ENCODE results near the gene SHANK1.
"Not testable (repeated sequence)": the region's sequence is repeated elsewhere in the genome, so short reads cannot be mapped to it uniquely, and the experiment has no call there.

SHANK1 gene

DNA sequence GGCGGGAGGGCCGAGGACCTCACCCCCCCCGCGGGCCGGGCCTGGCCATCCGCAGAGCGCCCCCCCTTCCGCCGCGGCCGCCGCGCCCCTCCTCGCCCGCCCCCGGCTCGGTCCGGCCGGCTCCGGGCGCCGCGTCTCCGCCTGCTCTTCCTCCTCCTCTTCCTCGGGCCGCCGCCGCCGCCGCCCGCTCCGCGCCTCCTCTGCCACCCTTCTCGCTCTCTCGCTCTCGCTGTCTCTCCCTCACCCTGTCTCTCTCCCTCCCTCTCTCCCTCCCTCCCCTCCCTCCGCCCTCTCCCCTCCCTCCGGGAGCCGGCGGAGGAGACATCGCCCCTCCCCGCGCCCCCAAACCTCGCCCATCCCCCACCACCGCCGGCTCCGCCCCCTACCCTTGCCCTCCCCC lies at the start of gene SHANK1:
SHANK1 (minus strand) TSS at position 237 of the 400 bp plus-strand sequence. CDS start 2,883 bp downstream, outside the sequence.
- Histone ChIP-seq H2AFZ (ENCODE audit: low read depth, low read length) (no peak within 1 kb of the TSS), H3K4me2 (ENCODE audit: low read length) (no peak within 1 kb of the TSS), H3K9ac (ENCODE audit: low read length) (no peak within 1 kb of the TSS), H3K27ac (ENCODE audit: low read length) (no peak within 1 kb of the TSS), H3K9me3 (ENCODE audit: insufficient read depth, low read length) (no peaks in the 10 kb centered on the region), H3K36me3 (replicated peaks; ENCODE audit: low read depth, low read length) (no peaks in the 10 kb centered on the region), H3K27me3 (ENCODE audit: low read depth, low read length) (peaks cover 8% of the 10 kb centered on the region), H3K4me3 (ENCODE audit: low read length) (no peak within 1 kb of the TSS), H3K4me1 (ENCODE audit: low read length) (no peaks in the 10 kb centered on the region), H4K20me1 (ENCODE audit: insufficient read depth, low read length) (no peaks in the 10 kb centered on the region), H3K79me2 (ENCODE audit: low read length) (no peaks in the 10 kb centered on the region)
- TF ChIP-seq, protein P1, sequence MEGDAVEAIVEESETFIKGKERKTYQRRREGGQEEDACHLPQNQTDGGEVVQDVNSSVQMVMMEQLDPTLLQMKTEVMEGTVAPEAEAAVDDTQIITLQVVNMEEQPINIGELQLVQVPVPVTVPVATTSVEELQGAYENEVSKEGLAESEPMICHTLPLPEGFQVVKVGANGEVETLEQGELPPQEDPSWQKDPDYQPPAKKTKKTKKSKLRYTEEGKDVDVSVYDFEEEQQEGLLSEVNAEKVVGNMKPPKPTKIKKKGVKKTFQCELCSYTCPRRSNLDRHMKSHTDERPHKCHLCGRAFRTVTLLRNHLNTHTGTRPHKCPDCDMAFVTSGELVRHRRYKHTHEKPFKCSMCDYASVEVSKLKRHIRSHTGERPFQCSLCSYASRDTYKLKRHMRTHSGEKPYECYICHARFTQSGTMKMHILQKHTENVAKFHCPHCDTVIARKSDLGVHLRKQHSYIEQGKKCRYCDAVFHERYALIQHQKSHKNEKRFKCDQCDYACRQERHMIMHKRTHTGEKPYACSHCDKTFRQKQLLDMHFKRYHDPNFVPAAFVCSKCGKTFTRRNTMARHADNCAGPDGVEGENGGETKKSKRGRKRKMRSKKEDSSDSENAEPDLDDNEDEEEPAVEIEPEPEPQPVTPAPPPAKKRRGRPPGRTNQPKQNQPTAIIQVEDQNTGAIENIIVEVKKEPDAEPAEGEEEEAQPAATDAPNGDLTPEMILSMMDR (IDR thresholded peaks at IDR 0.05; ENCODE audit: low read depth, low read length), result no peak
- TF ChIP-seq EZH2phosphoT487 (IDR thresholded peaks at IDR 0.05; ENCODE audit: low read depth), result no peak

DNA sequence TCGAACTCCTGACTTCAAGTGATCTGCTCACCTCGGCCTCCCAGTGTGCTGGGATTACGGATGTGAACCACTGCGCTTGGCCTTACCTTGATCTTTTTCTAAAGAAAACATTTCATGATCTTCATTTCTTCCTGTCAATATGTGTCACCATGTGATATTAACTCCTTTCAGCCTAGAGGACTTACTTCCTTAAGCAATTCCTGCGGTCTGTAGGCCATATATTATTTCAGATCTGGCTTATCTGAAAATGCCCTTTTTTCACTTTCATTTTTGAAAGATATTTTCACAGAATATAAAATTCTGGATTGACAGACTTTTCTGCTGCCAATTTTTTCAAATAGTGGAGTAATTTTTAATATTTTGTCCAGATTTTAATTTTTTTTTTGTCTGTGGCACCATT lies 48.7 kb upstream of the SHANK1 start:
- H3K9ac ChIP-seq (ENCODE audit: low read length), result no peak overlapping the region
- no peaks in the 10 kb centered on the region for H3K4me1 ChIP-seq (ENCODE audit: low read length)
- no peaks in the 10 kb centered on the region for H3K27me3 ChIP-seq (ENCODE audit: low read depth, low read length)
- H3K79me2 ChIP-seq (ENCODE audit: low read length), result no peaks in the 10 kb centered on the region
- TF ChIP-seq, protein P1 (IDR thresholded peaks at IDR 0.05; ENCODE audit: low read depth, low read length), result no peak
- TF ChIP-seq EZH2phosphoT487 (IDR thresholded peaks at IDR 0.05; ENCODE audit: low read depth), result no peak
- H3K27ac ChIP-seq (ENCODE audit: low read length), result no peak overlapping the region
- H3K4me3 ChIP-seq (ENCODE audit: low read length), result no peak overlapping the region
- H2AFZ ChIP-seq (ENCODE audit: low read depth, low read length), result no peak overlapping the region
- H3K9me3 ChIP-seq (ENCODE audit: insufficient read depth, low read length), result no peaks in the 10 kb centered on the region
- no peaks in the 10 kb centered on the region for H4K20me1 ChIP-seq (ENCODE audit: insufficient read depth, low read length)
- no peaks in the 10 kb centered on the region for H3K36me3 ChIP-seq (replicated peaks; ENCODE audit: low read depth, low read length)
- no peak overlapping the region for H3K4me2 ChIP-seq (ENCODE audit: low read length)

DNA sequence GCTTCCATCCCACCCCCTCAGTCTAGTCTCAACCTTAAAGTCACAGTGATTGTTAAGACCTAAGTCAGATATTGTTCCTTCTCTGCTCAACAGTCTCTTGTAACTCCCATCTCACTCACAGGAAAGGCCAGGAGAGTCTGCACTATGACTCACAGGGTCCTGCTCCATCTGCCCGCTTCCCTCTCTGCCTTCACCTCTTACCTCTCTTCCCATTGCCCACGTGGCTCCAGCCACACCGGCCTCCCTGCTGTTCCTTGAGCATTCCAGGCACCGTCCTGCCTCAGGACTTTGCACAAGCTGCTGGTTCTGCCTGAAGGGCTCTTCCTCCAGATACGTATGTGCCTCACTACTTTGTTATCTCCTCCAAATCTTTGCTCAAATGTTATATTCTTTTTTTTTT lies 47.7 kb upstream of the SHANK1 start:
- H3K79me2 ChIP-seq (ENCODE audit: low read length); H3K4me3 ChIP-seq (ENCODE audit: low read length); H2AFZ ChIP-seq (ENCODE audit: low read depth, low read length); H3K9me3 ChIP-seq (ENCODE audit: insufficient read depth, low read length); H3K4me1 ChIP-seq (ENCODE audit: low read length); H3K9ac ChIP-seq (ENCODE audit: low read length); H3K27ac ChIP-seq (ENCODE audit: low read length); H3K36me3 ChIP-seq (replicated peaks; ENCODE audit: low read depth, low read length); H3K4me2 ChIP-seq (ENCODE audit: low read length); H4K20me1 ChIP-seq (ENCODE audit: insufficient read depth, low read length); H3K27me3 ChIP-seq (ENCODE audit: low read depth, low read length): not testable (repeated sequence)

DNA sequence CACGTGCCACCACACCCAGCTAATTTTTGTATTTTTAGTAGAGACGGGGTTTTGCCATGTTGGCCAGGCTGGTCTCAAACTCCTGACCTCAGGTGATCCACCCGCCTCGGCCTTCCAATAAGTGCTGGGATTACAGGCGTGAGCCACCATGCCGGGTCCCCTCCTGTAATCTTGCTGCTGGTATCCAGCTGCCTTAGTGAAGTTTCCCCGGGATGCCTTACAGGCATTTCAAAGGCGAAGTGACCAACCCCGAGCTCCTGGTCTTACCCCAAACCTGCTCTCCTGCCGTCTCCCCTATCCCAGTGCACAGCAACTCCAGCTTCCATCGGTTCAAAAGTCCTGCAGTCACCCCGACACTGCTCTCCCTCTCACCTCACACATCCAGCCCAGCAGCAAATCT lies 47.1 kb upstream of the SHANK1 start:
- H3K9ac ChIP-seq (ENCODE audit: low read length); H3K4me3 ChIP-seq (ENCODE audit: low read length); H4K20me1 ChIP-seq (ENCODE audit: insufficient read depth, low read length); H3K4me2 ChIP-seq (ENCODE audit: low read length); H3K36me3 ChIP-seq (replicated peaks; ENCODE audit: low read depth, low read length); H3K4me1 ChIP-seq (ENCODE audit: low read length); H2AFZ ChIP-seq (ENCODE audit: low read depth, low read length); H3K79me2 ChIP-seq (ENCODE audit: low read length); H3K27me3 ChIP-seq (ENCODE audit: low read depth, low read length); H3K9me3 ChIP-seq (ENCODE audit: insufficient read depth, low read length); H3K27ac ChIP-seq (ENCODE audit: low read length): not testable (repeated sequence)

DNA sequence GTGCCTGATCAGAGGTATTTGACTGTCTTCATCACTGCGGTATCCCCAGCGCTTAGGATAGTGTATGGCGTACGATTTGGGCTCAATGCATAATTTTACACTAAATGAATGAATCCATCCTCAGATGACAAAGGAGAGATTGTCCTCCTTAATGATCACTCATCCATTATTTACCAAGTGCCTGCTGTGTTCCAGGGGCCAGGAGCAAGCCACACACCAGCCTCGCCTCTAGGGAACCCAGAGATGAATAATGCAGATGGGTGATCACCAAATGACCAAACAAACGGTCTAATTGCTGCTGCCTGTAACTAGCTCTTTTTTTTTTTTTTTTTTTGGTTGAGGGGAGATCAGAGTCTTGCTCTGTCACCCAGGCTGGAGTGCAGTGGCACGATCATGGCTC lies 44.8 kb upstream of the SHANK1 start:
- no peaks in the 10 kb centered on the region for H3K36me3 ChIP-seq (replicated peaks; ENCODE audit: low read depth, low read length)
- H3K4me3 ChIP-seq (ENCODE audit: low read length), result no peak overlapping the region
- H3K9ac ChIP-seq (ENCODE audit: low read length), result no peak overlapping the region
- TF ChIP-seq EZH2phosphoT487 (IDR thresholded peaks at IDR 0.05; ENCODE audit: low read depth), result no peak
- TF ChIP-seq, protein P1 (IDR thresholded peaks at IDR 0.05; ENCODE audit: low read depth, low read length), result no peak
- no peaks in the 10 kb centered on the region for H3K9me3 ChIP-seq (ENCODE audit: insufficient read depth, low read length)
- no peak overlapping the region for H3K4me2 ChIP-seq (ENCODE audit: low read length)
- no peaks in the 10 kb centered on the region for H3K79me2 ChIP-seq (ENCODE audit: low read length)
- no peak overlapping the region for H3K27ac ChIP-seq (ENCODE audit: low read length)
- H4K20me1 ChIP-seq (ENCODE audit: insufficient read depth, low read length), result no peaks in the 10 kb centered on the region
- H3K27me3 ChIP-seq (ENCODE audit: low read depth, low read length), result no peaks in the 10 kb centered on the region
- no peaks in the 10 kb centered on the region for H3K4me1 ChIP-seq (ENCODE audit: low read length)
- H2AFZ ChIP-seq (ENCODE audit: low read depth, low read length), result no peak overlapping the region

DNA sequence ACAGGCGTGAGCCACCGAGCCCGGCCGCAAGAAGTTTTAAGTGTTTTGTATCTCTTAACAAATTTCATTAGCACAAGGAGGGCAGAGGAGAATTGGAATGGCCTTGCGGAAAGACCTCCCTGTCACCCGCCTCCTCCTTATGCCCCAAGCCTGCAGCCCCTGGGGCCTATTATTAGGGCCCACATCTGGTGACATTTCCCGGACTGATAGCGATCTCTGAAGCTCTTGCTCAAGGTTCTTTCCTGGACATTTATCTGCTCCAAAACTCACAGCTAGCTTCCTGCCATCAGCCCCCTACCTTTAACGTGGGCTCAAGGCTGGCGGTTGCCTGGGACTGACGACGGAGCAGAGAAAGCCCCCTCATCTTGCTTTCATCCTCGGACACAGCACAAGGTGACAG lies 43.9 kb upstream of the SHANK1 start:
- not testable (repeated sequence) for H4K20me1 ChIP-seq (ENCODE audit: insufficient read depth, low read length)

DNA sequence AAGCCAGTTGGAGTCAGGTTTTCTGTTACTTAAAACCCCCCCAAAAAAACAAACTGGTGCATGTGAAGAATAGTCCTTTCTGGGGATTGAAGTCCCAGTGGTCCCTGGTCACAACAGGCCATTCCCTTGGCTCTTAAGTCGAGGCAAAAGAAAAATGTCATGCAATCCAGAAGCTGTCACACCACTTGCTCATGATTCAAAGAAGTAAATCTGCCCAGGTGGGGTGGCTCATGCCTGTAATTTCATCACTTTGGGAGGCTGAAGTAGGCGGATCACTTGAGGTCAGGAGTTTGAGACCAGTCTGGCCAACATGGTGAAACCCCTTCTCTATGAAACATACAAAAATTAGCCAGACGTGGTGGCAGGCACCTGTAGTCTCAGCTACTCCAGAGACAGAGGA lies 41.9 kb upstream of the SHANK1 start:
- H3K4me3 ChIP-seq (ENCODE audit: low read length); H3K9ac ChIP-seq (ENCODE audit: low read length); H3K4me1 ChIP-seq (ENCODE audit: low read length); H3K36me3 ChIP-seq (replicated peaks; ENCODE audit: low read depth, low read length); H2AFZ ChIP-seq (ENCODE audit: low read depth, low read length); H3K27ac ChIP-seq (ENCODE audit: low read length); H3K9me3 ChIP-seq (ENCODE audit: insufficient read depth, low read length); H3K27me3 ChIP-seq (ENCODE audit: low read depth, low read length); H3K4me2 ChIP-seq (ENCODE audit: low read length); H4K20me1 ChIP-seq (ENCODE audit: insufficient read depth, low read length); H3K79me2 ChIP-seq (ENCODE audit: low read length): not testable (repeated sequence)

More for the DNA sequence above, 43.9 kb upstream of the SHANK1 start:
- not testable (repeated sequence) for H3K4me1 ChIP-seq (ENCODE audit: low read length); H3K9ac ChIP-seq (ENCODE audit: low read length); H3K79me2 ChIP-seq (ENCODE audit: low read length); H2AFZ ChIP-seq (ENCODE audit: low read depth, low read length); H3K27me3 ChIP-seq (ENCODE audit: low read depth, low read length); H3K9me3 ChIP-seq (ENCODE audit: insufficient read depth, low read length); H3K36me3 ChIP-seq (replicated peaks; ENCODE audit: low read depth, low read length); H3K4me3 ChIP-seq (ENCODE audit: low read length); H3K4me2 ChIP-seq (ENCODE audit: low read length); H3K27ac ChIP-seq (ENCODE audit: low read length)
